ENCODE data around the gene CORO7.

Gene CORO7

DNA sequence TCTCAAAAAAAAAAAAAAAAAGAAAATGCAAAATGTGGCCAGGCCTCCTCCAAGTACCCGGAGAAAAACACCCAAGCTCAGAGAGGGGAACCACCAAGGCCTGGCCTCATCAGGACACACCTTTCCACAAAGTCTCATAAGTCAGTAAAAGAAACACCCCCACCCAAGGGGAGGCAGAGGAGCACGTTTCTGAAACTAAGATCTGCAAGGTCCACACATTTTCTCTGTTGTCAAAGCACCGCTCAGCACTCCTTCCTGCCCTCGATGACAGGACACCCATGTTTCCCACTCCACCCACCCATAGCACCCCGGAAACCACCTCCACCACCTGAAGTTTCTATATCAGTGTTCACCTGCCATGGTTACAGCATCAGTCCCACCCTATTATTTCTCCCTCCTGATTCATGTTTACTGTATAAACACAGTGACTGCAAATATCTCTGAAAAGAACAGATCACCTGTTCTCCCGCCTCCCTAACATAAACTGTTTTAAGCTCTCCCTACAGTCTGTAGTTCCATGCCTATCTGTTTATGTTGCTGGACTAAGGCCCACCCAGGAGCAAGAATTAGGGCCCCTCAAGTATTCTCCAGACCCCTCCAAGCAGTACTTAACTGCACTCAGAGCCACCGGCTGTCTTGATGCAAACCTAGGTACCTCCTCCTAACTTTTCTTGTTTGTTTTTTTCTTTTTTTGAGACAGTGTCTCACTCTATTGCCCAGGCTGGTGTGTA lies 2.0 kb downstream of the CORO7 start:
- TF ChIP-seq, protein P1, sequence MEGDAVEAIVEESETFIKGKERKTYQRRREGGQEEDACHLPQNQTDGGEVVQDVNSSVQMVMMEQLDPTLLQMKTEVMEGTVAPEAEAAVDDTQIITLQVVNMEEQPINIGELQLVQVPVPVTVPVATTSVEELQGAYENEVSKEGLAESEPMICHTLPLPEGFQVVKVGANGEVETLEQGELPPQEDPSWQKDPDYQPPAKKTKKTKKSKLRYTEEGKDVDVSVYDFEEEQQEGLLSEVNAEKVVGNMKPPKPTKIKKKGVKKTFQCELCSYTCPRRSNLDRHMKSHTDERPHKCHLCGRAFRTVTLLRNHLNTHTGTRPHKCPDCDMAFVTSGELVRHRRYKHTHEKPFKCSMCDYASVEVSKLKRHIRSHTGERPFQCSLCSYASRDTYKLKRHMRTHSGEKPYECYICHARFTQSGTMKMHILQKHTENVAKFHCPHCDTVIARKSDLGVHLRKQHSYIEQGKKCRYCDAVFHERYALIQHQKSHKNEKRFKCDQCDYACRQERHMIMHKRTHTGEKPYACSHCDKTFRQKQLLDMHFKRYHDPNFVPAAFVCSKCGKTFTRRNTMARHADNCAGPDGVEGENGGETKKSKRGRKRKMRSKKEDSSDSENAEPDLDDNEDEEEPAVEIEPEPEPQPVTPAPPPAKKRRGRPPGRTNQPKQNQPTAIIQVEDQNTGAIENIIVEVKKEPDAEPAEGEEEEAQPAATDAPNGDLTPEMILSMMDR (IDR thresholded peaks at IDR 0.05; ENCODE audit: insufficient read depth, low read depth, low read length, missing control alignments) = no peak
- H3K4me3 ChIP-seq (ENCODE audit: low read length) = no peak overlapping the region
- DNase-seq (ENCODE audit: low read depth) = no peak

DNA sequence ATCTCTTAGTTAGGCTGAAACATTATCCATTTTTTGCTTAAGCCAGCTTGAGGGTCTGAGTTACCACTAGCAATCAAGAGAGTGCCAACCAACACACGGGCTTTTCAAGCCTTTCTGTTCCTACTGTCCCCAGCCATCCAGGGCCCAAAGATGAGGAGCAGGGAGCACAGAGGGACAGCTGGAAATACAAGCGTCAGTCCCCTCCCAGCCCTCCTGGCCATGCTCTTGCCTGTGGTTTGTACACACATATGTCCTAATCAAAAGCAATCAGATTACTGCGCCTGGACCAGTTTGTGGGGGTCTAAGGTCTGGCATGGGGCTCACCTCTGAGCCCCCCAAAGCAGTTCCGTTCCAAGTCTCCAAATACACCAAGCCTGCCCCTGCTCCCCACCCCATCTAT lies 3.5 kb downstream of the CORO7 start:
- DNase-seq (ENCODE audit: low read depth) = no peak
- H3K4me3 ChIP-seq (ENCODE audit: low read length) = no peak overlapping the region
- TF ChIP-seq, protein P1 (IDR thresholded peaks at IDR 0.05; ENCODE audit: insufficient read depth, low read depth, low read length, missing control alignments) = no peak

DNA sequence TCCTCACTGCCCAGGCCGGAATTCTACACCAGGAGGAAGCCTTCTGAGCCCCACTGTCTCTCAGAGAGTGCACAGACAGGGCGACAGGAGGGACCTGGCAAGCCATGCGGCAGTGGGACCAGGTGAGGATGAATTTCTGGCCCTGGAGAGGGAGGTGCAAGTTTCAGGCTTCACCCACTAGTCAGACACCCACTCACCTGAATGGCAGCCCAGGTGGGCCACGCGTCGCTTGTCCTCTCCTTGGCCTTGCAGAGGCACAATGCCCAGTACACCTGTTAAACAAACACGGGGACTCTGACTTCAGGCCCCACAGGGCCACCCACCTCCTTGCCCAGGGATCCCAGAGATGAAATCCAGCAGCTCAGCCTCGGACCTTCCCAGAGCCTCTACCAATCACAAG lies 4.2 kb downstream of the CORO7 start:
- TF ChIP-seq, protein P1 (IDR thresholded peaks at IDR 0.05; ENCODE audit: insufficient read depth, low read depth, low read length, missing control alignments) = no peak
- H3K4me3 ChIP-seq (ENCODE audit: low read length) = no peak overlapping the region
- no peak for DNase-seq (ENCODE audit: low read depth)

DNA sequence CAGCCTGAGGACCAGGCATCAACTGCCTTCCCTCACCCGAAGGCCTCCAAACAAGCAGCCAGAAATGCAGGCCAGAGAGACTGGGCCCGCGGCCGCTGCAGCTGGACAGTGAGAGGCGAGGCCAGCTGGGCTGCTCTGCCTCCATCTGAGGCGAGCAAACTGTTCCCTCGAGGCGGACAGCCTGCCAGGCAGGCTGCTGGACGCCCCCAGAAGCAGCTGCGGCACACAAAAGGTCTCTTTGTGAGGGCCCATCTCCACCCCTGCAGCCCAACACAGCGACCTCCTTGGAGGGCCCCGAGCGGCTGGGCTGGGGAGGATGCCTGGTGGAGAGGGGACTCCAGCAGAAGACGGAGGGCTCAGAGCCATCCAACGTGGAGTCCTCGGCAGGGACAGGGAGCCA lies 4.7 kb downstream of the CORO7 start:
- H3K4me3 ChIP-seq (ENCODE audit: low read length) = no peak overlapping the region
- TF ChIP-seq, protein P1 (IDR thresholded peaks at IDR 0.05; ENCODE audit: insufficient read depth, low read depth, low read length, missing control alignments) = no peak
- DNase-seq (ENCODE audit: low read depth) = no peak

DNA sequence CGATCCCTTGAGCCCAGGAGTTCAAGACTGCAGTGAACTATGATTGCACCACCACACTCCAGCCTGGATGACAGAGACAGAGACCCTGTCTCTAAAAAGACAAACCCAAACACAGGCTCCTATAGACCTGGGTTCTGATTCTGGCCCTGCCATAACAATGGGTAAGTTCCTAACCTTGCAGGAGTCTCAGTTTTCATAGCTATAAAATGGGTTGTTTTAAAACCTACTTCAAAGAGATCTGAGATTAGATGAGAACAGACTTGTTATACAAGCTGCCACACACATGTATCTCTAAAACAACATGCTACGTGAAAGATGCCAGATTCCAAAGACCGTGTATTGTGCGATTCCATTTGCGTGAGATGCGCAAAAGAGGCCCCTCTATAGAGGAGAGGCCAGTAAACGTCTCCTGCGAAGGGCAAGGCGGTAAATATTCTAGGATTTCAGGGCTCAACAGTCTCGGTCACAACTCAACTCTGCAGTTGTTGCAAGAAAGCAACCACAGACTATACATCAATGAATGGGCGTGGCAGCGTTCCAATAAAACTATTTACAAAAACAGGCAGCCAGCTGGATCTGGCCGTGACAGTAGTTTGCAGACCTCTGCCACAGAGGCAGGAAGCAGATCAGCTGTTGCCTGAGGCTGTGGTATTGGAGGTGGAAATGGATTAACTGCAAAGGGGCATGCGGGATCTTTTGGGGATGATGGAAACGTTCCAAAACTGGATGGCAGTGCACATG lies 5.9 kb downstream of the CORO7 start:
- TF ChIP-seq, protein P1 (IDR thresholded peaks at IDR 0.05; ENCODE audit: insufficient read depth, low read depth, low read length, missing control alignments) = no peak
- peak; percentile 38 for DNase-seq (ENCODE audit: low read depth)
- H3K4me3 ChIP-seq (ENCODE audit: low read length) = no peak overlapping the region

DNA sequence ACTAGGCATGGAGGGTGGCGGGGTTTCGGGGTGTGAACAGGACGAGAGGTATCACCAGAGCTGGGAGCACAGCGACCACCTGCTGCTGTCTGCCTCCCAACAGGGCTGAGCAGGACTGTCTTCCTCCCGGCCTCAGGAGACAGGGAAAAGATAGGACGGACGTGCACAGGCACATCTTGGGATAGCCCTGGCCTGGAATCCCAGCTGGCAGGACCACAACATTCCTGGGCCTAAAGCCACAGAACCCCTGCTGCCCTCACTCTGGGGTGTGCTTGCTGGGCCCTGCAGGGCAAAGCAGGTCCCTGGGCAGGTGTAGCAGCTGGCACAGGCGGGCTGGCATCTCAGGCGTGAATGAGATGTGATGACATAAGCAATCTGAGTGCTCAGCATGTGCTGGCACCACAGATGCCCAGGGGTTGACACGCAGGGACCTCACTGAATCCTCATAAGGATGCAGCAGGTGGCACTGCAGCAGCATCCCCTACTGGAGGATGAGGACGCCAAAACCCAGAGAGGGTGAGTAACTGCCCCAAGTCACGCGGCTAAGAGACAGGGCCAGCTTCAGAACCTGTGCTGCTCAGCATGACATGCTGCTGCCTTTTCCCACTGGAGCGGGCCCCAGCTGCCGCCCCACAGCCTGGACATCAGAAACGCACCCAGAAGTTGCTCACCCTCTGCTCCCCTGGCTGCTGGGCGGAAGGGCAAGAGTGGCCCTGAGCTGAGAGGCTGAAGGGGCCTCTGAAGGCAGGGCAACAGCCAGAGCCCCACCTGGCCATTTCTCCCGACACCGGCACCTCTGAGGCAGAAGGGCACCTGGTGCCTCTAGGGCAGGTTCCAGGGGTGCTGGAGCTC lies 7.1 kb downstream of the CORO7 start:
- peak; percentile 44 for DNase-seq (ENCODE audit: low read depth)
- TF ChIP-seq, protein P1 (IDR thresholded peaks at IDR 0.05; ENCODE audit: insufficient read depth, low read depth, low read length, missing control alignments) = peak; percentile 46
- H3K4me3 ChIP-seq (ENCODE audit: low read length) = no peak overlapping the region
